Body of pancreas (tissue), 4 donors: ENCODE data around the gene CHAF1A.

Experiments used
- CTCF ChIP-seq, 7 experiments: fragments of 450-650 bp in 4 of 7; fragments of 200-600 bp in 3 of 7; sonication (generic) in 3 of 7; IDR thresholded peaks; one replicate each; pipeline ENCODE4 v1.5.1; 2016 to 2019; ENCODE audit warnings: antibody characterized with exemption in 7 of 7
- POLR2A ChIP-seq, 3 donors: fragments of 450-650 bp; IDR thresholded peaks; one replicate each; pipeline ENCODE4 v1.6.1; 2016; ENCODE audit warnings: antibody characterized with exemption in 3 of 3, mild to moderate bottlenecking in 2 of 3

- TF ChIP-seq CTCF (IDR thresholded peaks at IDR 0.05) = no peak
- no peak for TF ChIP-seq POLR2A (IDR thresholded peaks at IDR 0.05)
Measured at GRCh38 chr19:4449639-4450028, 47.2 kb downstream of the CHAF1A start.
